ENCODE data around the gene CCDC122. TPM values are rescaled to one million over a fixed set of nuclear protein-coding genes. Genes with fewer than 3 reads are reported as not detected.
A peak's percentile ranks its signal among the peaks of the same experiment; 100 is the strongest.

CCDC122 gene
- total RNA-seq, 1 experiment from 2014 or later: 10.5 TPM

DNA sequence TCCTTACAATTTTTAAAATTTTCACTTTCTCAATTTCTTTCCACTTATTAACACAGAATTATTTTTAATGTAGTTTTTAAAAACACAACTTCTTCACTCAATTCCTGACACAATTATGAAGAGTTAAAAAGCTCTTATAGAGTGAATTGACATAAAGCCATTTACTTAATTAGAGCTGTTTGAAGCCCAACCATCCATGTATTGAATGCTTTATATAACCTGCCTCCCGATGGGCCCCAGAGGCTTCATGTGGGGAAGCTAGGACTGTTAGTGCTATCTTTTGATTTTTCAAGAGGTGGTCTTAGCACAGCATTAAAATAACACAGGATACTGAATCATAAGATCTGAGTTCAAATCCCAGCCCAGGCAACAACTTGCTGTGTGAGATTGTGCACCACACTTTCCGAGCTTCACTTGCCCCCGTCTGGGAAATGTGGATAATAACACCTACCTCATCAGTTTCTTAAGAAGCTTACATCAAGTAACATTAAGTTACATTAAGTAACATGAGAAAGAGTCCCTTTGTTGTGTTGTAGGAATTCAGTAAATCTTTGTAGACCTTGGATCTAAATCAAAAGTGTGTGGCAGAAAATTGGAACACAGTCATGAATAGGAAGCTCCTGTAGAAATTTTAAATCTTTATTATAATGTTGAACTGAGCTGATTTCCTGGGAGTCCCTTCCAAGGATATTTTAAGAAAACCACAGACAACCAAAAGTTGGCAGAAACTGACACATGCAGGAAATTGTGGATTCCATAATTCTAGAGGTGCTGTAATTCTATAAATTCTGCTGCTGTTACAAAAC is 87.3 kb downstream of the CCDC122 start (continued):
- TF ChIP-seq ZNF396 (CRISPR knock-in tag; IDR thresholded peaks at IDR 0.05; ENCODE audit: borderline replicate concordance) (no peak), ZNF121 (CRISPR knock-in tag; IDR thresholded peaks at IDR 0.05) (no peak)
- TF ChIP-seq, protein P1, sequence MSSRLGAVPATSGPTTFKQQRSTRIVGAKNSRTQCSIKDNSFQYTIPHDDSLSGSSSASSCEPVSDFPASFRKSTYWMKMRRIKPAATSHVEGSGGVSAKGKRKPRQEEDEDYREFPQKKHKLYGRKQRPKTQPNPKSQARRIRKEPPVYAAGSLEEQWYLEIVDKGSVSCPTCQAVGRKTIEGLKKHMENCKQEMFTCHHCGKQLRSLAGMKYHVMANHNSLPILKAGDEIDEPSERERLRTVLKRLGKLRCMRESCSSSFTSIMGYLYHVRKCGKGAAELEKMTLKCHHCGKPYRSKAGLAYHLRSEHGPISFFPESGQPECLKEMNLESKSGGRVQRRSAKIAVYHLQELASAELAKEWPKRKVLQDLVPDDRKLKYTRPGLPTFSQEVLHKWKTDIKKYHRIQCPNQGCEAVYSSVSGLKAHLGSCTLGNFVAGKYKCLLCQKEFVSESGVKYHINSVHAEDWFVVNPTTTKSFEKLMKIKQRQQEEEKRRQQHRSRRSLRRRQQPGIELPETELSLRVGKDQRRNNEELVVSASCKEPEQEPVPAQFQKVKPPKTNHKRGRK (CRISPR knock-in tag; IDR thresholded peaks at IDR 0.05; ENCODE audit: borderline replicate concordance): no peak

DNA sequence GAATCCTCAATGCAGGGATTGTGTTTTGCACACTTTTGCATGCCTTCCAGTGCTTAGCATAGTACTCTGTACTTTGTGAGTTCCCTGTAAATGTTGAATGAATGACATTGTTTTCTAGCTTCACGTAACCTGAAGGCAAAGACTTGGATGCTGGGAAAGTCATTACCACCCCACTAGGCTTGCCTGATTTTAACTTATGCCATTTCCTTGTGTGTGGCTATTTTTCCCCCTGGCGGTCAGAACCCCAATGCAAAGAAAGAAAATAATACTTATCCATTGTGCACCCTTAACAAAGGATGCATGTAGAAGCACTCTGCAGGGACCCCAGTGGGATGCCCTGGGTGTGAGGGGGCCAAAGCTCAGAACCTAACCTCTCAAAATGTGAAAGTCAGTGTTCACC is 91.5 kb downstream of the CCDC122 start:
- DNase-seq (ENCODE audit: low spot score) (peak; percentile 20), ATAC-seq (peak; percentile 8)
- H3K4me3 Mint-ChIP-seq: peak overlapping the region; percentile 72
- H3K27ac Mint-ChIP-seq: no peak overlapping the region
- H3K27me3 Mint-ChIP-seq (ENCODE audit: low read depth): peaks cover 60% of the 10 kb centered on the region
- TF ChIP-seq KAT7 (CRISPR knock-in tag; IDR thresholded peaks at IDR 0.05; ENCODE audit: borderline replicate concordance): no peak
- peak; percentile 54; the same call in 1 of the 2 replicates for TF ChIP-seq ZNF423 (CRISPR knock-in tag; IDR thresholded peaks at IDR 0.05)
- CTCF ChIA-PET: interaction anchor here (0.6 to 2.8 kb wide), 2 partner anchors 17 to 362 kb away, joined by 3 to 17 read pairs; no protein-coding TSS in a partner anchor
- no peaks in the 10 kb centered on the region for H3K9me3 Mint-ChIP-seq
- H3K36me3 Mint-ChIP-seq: no peaks in the 10 kb centered on the region
- peaks cover 19% of the 10 kb centered on the region for H3K4me1 Mint-ChIP-seq
- POLR2A ChIA-PET: interaction anchor here (0.6 kb wide), 2 partner anchors 338 to 649 kb away, joined by 4 to 7 read pairs; no protein-coding TSS in a partner anchor

DNA sequence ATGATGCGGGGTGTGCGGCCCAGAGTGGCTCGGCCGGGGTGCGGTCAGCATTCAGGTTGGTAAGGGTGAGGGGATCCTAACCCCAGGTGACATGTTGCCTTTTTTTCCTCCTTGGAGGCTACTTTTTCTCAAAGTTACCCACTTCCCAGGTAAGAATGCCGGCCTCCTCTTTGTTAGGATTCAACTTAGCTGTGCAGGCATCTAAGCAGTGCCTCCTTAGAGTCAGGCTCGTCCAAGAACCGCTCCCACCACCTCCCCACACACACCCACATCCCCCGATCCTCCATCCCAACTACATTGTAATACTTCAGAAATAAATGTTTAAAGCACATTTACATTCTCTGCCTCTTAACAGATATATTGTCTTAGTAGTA is 92.0 kb downstream of the CCDC122 start:
- ChIA-PET POLR2A (no interaction called here), CTCF (interaction anchor here (1.3 to 2.8 kb wide), 2 partner anchors 18 to 484 kb away, joined by 4 to 17 read pairs; no protein-coding TSS in a partner anchor)
- TF ChIP-seq, protein P2, sequence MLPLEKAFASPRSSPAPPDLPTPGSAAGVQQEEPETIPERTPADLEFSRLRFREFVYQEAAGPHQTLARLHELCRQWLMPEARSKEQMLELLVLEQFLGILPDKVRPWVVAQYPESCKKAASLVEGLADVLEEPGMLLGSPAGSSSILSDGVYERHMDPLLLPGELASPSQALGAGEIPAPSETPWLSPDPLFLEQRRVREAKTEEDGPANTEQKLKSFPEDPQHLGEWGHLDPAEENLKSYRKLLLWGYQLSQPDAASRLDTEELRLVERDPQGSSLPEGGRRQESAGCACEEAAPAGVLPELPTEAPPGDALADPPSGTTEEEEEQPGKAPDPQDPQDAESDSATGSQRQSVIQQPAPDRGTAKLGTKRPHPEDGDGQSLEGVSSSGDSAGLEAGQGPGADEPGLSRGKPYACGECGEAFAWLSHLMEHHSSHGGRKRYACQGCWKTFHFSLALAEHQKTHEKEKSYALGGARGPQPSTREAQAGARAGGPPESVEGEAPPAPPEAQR (CRISPR knock-in tag; IDR thresholded peaks at IDR 0.05): no peak
- TF ChIP-seq, protein P3, sequence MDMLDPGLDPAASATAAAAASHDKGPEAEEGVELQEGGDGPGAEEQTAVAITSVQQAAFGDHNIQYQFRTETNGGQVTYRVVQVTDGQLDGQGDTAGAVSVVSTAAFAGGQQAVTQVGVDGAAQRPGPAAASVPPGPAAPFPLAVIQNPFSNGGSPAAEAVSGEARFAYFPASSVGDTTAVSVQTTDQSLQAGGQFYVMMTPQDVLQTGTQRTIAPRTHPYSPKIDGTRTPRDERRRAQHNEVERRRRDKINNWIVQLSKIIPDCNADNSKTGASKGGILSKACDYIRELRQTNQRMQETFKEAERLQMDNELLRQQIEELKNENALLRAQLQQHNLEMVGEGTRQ (CRISPR knock-in tag; IDR thresholded peaks at IDR 0.05): no peak
- no peak for TF ChIP-seq GRHL2 (CRISPR knock-in tag; IDR thresholded peaks at IDR 0.05; ENCODE audit: insufficient replicate concordance, severe bottlenecking)
- TF ChIP-seq ETV6 (CRISPR knock-in tag; IDR thresholded peaks at IDR 0.05): no peak
- no peak for TF ChIP-seq TEAD4 (CRISPR knock-in tag; IDR thresholded peaks at IDR 0.05)
- no peak for TF ChIP-seq JUN (CRISPR knock-in tag; IDR thresholded peaks at IDR 0.05)
- no peak overlapping the region for H3K27ac Mint-ChIP-seq
- H3K27me3 Mint-ChIP-seq (ENCODE audit: low read depth): peaks cover 65% of the 10 kb centered on the region
- no peaks in the 10 kb centered on the region for H3K9me3 Mint-ChIP-seq
- ATAC-seq: peak; percentile 2; the same call in 1 of the 2 replicates
- H3K36me3 Mint-ChIP-seq: no peaks in the 10 kb centered on the region
- H3K4me3 Mint-ChIP-seq: peak overlapping the region; percentile 72
- peaks cover 19% of the 10 kb centered on the region for H3K4me1 Mint-ChIP-seq
- DNase-seq (ENCODE audit: low spot score): no peak

DNA sequence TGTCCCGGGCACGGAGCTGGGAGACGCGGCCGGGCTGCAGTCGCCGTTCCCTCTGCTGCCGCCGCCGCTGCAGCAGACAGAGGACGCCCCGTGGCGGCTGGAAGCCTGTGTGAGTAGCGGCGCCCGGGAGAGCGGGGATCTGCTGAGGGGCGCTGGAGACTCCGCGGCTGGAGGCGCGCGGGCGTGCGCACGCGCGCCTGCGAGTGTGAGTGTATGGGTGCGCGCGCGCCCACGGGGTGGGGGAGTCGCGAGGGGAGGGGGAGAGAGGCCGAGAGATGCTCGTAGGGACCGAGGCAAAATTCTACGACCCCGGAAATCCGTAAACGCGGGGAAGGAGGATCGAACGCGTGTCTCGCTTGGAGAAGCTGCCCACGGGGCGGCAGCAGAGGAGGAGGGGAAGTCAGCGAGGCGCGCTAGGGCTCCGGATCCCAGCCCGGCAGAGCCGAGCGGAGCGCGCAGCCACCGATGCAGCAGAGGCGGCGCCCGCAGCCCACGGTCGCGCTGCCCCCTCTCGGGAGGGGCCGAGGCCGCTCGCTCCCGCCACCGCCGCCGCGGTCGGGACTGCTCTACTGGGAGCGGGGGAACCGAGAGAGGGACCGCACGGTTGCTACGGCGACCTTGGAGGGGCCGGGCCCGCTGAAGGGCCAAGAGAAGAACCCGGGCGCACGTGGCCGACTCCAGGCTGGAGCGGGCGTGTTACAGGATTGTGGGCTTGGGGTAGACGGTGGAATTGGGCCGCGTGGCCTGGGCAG is 92.6 kb downstream of the CCDC122 start, which contains the start of gene ENOX1:
Gene ENOX1, minus strand, starts transcription at position 207 of the 752 bp plus-strand sequence.
- Mint-ChIP-seq H3K9me3 (no peaks in the 10 kb centered on the region), H3K4me3 (peak within 1 kb of the TSS; percentile 85), H3K27ac (no peak within 1 kb of the TSS), H3K36me3 (no peaks in the 10 kb centered on the region), H3K4me1 (peaks cover 19% of the 10 kb centered on the region), H3K27me3 (ENCODE audit: low read depth) (peaks cover 70% of the 10 kb centered on the region)
- DNase-seq (ENCODE audit: low spot score): peak; percentile 63
- ChIA-PET CTCF (interaction anchor here (1.1 to 2.8 kb wide), 3 partner anchors 18 to 484 kb away, joined by 3 to 17 read pairs (median 4); no protein-coding TSS in a partner anchor), POLR2A (interaction anchor here (0.7 kb wide), 1 partner anchor 211 kb away, joined by 3 read pairs; no protein-coding TSS in a partner anchor)
- peak; percentile 56 for ATAC-seq
- TF ChIP-seq, protein P3 (CRISPR knock-in tag; IDR thresholded peaks at IDR 0.05): peak; percentile 23; the same call in 1 of the 2 replicates
- TF ChIP-seq, protein P4, sequence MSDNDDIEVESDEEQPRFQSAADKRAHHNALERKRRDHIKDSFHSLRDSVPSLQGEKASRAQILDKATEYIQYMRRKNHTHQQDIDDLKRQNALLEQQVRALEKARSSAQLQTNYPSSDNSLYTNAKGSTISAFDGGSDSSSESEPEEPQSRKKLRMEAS (CRISPR knock-in tag; IDR thresholded peaks at IDR 0.05): peak; percentile 53; the same call in 1 of the 2 replicates
- TF ChIP-seq, protein P5, sequence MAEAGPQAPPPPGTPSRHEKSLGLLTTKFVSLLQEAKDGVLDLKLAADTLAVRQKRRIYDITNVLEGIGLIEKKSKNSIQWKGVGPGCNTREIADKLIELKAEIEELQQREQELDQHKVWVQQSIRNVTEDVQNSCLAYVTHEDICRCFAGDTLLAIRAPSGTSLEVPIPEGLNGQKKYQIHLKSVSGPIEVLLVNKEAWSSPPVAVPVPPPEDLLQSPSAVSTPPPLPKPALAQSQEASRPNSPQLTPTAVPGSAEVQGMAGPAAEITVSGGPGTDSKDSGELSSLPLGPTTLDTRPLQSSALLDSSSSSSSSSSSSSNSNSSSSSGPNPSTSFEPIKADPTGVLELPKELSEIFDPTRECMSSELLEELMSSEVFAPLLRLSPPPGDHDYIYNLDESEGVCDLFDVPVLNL (CRISPR knock-in tag; IDR thresholded peaks at IDR 0.05; ENCODE audit: borderline replicate concordance, low read depth): no peak
- TF ChIP-seq ZNF317 (CRISPR knock-in tag; IDR thresholded peaks at IDR 0.05; ENCODE audit: borderline replicate concordance, low read depth) (0 out of 2 replicates have a peak, but pooled peaks have one; percentile 17), TEAD1 (CRISPR knock-in tag; IDR thresholded peaks at IDR 0.05) (no peak)
- TF ChIP-seq, protein P6, sequence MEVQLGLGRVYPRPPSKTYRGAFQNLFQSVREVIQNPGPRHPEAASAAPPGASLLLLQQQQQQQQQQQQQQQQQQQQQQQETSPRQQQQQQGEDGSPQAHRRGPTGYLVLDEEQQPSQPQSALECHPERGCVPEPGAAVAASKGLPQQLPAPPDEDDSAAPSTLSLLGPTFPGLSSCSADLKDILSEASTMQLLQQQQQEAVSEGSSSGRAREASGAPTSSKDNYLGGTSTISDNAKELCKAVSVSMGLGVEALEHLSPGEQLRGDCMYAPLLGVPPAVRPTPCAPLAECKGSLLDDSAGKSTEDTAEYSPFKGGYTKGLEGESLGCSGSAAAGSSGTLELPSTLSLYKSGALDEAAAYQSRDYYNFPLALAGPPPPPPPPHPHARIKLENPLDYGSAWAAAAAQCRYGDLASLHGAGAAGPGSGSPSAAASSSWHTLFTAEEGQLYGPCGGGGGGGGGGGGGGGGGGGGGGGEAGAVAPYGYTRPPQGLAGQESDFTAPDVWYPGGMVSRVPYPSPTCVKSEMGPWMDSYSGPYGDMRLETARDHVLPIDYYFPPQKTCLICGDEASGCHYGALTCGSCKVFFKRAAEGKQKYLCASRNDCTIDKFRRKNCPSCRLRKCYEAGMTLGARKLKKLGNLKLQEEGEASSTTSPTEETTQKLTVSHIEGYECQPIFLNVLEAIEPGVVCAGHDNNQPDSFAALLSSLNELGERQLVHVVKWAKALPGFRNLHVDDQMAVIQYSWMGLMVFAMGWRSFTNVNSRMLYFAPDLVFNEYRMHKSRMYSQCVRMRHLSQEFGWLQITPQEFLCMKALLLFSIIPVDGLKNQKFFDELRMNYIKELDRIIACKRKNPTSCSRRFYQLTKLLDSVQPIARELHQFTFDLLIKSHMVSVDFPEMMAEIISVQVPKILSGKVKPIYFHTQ (CRISPR knock-in tag; IDR thresholded peaks at IDR 0.05): no peak

Measured in WTC11 (cell line).